NCI-H82 treated with DMSO at 0.1 percent for 48 hours (cell line): ENCODE data around the gene AKR1C2.
"Not testable (repeated sequence)": the region's sequence is repeated elsewhere in the genome, so short reads cannot be mapped to it uniquely, and the experiment has no call there.

Experiments used
- DNase-seq: peaks from one replicate; lab custom pipeline; 2025; ENCODE audit not compliant: unreplicated experiment; lab: John Stamatoyannopoulos, UW

AKR1C2 gene

GRCh38 chr10:5025461-5025881, 21.8 kb upstream of the AKR1C2 start:
- DNase-seq: not testable (repeated sequence)

DNA sequence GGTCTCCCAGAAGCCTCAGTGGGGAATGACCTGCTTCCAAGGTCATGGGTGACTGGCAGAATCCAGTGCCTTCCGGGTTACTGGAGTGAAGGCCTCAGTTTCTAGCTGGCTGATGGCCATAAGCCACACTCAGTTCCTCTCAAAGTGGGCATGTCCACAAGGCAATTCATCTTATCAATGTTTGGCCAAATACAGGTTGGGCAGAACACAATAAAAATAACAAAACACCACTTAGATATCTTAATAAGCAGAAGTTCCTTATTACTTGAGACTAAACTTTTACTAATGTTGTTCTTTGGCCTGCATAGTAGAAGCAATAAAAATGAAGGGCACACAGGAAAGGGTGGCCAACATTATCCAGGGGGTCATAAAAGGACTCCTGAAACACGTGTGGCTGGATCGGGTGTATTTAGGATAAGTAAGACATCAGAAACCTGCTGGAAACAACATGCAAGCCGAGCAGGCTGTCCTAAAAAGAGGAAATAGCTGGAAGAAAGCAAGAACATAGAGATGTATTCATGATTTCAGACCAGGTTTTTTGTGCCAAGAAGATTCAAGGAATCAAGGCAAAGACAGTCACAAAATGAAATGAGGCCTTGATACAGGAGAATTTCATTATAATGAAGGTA, 19.6 kb upstream of the AKR1C2 start:
- DNase-seq: no peak

GRCh38 chr10:5021624-5022290, 18.1 kb upstream of the AKR1C2 start:
- DNase-seq: not testable (repeated sequence)

GRCh38 chr10:5019770-5020612, 16.3 kb upstream of the AKR1C2 start:
- not testable (repeated sequence) for DNase-seq

DNA sequence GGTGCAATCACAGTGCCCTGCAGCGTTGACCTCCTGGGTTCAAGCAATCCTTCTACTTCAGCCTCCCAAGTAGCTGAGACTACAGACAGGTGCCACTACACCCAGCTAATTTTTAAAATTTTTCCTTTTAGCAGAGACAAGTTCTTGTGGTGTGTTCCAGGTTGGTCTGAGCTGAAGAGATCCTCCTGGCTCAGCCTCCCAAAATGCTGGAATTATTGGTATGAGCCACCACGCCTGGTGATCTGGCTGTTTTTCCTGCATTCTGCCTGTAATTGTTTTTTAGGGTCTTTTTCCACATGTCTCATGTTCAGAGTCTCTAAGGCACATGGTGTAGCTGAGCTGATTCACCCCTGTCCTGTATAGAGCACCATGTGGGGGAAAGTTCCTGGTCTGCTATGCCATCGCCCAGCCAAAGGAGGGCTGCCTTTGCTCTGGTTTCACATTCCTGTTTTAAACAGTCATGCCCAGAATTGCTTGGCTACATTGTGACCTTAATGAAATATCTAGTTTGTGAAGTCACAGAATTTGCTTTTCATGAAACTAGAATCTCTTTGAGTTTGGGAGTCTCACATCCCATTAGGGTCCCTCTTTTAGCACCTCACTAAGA, 15.1 kb upstream of the AKR1C2 start:
- not testable (repeated sequence) for DNase-seq

DNA sequence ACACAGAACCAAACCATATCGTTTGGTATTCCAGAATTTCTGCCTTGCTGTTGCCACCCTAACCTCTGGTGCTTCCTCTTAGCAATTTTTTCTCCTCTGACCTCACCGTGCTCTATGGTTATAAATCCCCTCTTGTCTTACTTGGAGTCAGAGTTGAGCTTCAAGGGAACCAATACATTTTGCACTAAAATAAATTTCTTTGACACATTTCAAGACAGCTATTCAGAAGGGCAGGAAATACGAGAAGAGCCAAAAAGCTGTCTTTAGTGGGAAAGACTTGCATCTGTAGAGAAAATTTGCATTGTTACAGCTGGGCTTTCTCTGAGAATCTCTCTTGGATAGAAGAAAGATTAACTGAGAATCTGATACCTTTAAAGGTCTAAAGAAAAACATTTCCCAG, 14.5 kb upstream of the AKR1C2 start:
- no peak for DNase-seq

DNA sequence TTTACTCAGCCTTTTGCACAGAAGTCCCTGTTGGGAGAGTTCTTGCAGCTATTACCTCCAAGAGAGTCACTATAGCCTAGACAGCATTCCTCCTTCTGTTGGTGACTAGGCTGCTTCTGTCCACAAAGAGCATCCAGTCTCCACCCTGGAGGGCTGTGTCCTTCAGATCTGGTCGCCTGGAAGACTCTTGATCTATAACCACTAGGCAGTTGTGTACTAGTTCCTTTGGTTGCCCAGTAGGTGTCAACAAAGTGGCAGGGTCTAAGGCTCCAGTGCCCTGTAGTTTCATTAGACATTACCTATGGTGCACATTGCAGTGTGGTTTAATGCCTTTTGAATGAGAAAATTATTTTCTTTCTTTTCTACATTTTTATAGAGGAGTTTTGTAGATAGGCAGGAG, 11.3 kb upstream of the AKR1C2 start:
- DNase-seq: no peak

- DNase-seq: not testable (repeated sequence)
Measured at GRCh38 chr10:5014200-5014910, 10.7 kb upstream of the AKR1C2 start.

GRCh38 chr10:5013385-5013784, 9.7 kb upstream of the AKR1C2 start:
- DNase-seq: no peak

DNA sequence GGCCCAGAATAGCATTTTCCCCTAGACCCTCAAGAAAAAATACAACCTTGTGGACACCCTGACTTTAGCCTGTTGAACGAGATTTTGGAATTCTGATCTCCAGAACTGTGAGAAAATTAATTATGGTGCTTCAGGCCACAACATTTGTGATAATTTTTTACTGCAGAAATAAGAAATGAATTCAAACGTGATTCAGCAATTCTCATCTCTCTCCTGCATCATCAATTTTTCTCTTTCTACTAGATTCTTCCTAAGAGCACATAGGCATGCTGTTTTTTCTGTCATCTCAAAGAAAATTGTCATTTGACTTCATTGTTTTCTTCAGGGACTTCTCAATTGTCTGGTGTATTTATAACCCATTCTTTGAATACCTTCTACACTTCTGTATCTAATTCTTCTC, 8.9 kb upstream of the AKR1C2 start:
- no peak for DNase-seq

GRCh38 chr10:5011392-5011791, 7.7 kb upstream of the AKR1C2 start:
- not testable (repeated sequence) for DNase-seq

GRCh38 chr10:5010043-5010442, 6.4 kb upstream of the AKR1C2 start:
- not testable (repeated sequence) for DNase-seq

DNA sequence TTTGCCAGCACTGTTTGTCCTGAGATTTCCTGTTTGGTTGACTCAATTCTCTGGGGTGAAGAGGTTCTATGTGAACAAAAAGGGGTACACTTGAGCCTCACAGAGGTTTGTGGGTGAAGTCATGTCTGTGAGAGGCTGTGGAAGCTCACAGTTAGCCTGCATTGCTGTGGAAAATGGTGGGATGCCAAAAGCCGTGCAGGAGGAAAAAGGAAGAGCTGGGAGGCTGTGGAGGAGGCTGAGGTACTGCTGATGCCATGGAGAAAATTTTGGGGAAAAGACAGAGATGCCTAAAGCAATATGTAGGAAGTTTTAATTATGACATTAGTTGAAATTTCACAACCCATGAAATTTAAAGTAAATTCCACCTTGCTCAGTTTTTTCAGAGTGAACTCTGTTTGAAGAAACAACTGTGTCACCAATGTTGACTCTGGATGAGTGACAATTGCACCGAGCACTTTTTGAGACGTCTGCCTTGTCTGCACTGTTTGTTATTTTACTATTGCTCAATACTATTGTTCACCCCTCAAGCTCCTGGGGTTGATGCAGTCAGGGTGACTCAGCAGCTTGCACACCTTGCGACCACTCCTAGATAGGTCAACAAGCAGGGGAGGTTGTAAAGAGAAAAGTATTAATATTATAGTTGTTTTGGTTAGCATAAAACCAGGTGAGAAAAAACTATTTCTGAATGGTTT, 5.3 kb upstream of the AKR1C2 start:
- not testable (repeated sequence) for DNase-seq

- DNase-seq: not testable (repeated sequence)
Measured at GRCh38 chr10:5004501-5004900, 844 bp upstream of the AKR1C2 start.

DNA sequence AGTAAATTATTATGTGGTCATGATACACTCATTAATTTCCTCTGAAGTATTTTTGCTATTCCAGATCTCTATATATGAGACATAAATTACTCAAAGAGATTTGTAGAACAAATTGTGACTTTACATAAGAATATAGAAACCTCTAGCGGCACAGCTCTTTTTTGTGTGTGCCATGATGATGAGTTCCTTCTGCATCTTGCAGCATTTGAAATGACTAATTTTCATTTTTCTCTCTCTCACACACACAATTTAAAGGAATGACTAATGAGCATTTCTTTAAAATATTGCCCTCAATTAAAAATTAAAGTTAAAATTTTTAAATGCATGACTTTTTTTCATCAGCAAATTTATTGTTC, 351 bp upstream of the AKR1C2 start:
- not testable (repeated sequence) for DNase-seq

DNA sequence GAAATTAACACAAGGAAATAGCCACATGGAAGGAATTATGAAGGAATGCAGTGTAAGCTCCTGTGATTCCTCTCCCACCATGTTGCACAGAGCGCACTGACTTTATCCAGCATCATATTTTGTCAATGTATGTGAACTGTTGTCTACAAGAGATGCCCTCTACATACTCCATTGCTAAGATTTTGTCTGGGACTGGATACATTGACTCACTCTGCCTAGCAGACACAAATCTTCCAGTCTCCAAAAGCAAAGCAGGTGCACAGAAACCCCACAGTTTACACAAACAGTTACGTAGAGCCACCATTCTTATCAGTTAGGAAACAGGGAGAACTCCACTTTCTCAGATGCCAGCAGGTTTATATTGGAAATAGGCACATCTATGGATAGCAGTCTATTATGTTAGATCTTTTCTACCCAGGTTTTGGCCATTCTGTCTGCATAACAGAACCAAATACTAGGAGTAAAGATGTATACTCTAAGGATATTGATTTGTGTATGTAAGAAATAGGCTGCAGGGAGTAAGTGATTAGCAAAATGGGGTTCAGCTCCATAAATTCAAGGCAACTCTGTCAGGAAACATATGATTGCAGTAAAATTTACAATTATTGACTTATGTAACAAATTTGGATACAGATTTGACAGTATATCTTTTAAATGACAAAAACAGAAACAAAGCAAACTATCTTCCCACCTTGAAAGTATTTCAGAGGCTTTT, 1.5 kb downstream of the AKR1C2 start:
- DNase-seq: no peak

DNA sequence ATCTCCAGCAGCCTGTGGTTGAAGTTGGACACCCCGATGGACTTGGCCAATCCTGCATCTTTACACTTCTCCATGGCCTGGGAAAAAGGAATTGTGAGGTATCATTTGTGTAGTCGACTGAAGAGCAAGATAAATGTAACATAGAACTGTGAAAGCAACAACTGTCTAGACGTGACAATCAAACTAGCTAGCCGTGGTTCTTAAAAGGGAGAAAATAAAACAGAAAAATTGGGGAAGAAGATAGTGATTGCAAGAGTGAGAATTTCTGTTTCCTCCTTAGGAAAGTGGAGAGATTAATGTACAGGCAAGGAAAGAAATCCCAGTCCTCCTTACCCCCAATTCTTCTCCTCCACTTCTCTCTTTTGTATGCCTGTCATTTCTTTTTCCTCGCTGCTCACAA, 5.0 kb downstream of the AKR1C2 start:
- DNase-seq: no peak

GRCh38 chr10:4994260-4994659, 9.4 kb downstream of the AKR1C2 start:
- not testable (repeated sequence) for DNase-seq

DNA sequence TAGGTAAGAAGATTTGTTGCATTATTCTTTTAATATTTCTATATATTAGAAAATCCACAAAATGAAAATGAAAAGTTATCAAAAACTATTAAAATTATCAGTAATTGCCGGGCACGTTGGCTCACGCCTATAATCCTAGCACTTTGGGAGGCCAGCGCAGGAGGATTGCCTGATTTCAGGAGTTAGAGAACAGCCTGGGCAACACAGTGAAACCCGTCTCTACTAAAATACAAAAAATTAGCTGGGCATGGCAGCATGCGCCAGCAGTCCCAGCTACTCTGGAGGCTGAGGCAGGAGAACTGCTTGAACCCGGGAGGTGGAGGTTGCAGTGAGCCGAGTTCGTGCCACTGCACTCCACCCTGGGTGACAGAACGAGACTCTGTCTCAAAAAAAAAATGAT, 11.1 kb downstream of the AKR1C2 start:
- not testable (repeated sequence) for DNase-seq

DNA sequence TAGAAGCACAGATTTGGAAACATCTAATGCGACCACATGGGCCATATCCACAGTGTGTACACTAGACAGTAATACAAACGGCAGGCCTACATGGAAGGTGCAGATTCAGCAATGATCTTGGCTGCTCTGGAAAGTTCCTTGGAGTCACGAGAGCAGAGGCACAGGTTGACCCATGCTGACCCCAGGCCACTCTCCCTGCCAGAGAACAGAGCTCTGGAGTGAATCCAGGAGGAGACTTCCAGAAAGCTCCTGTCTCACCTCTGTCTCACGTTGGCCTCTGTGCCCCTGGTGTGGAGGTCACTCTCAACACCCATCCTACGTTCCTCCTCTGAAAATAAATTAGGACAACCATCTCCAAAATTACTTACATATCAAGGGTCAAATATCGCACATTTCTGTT, 12.2 kb downstream of the AKR1C2 start:
- not testable (repeated sequence) for DNase-seq
